Measurements from ENCODE around the gene FUOM. TPM values are rescaled to one million over a fixed set of nuclear protein-coding genes. Genes with fewer than 3 reads are reported as not detected.

Gene FUOM
- total and polyA plus RNA-seq, 2 of the 4 experiments (the other 2 are of a cell fraction) = 26.3 to 52.8 TPM

DNA sequence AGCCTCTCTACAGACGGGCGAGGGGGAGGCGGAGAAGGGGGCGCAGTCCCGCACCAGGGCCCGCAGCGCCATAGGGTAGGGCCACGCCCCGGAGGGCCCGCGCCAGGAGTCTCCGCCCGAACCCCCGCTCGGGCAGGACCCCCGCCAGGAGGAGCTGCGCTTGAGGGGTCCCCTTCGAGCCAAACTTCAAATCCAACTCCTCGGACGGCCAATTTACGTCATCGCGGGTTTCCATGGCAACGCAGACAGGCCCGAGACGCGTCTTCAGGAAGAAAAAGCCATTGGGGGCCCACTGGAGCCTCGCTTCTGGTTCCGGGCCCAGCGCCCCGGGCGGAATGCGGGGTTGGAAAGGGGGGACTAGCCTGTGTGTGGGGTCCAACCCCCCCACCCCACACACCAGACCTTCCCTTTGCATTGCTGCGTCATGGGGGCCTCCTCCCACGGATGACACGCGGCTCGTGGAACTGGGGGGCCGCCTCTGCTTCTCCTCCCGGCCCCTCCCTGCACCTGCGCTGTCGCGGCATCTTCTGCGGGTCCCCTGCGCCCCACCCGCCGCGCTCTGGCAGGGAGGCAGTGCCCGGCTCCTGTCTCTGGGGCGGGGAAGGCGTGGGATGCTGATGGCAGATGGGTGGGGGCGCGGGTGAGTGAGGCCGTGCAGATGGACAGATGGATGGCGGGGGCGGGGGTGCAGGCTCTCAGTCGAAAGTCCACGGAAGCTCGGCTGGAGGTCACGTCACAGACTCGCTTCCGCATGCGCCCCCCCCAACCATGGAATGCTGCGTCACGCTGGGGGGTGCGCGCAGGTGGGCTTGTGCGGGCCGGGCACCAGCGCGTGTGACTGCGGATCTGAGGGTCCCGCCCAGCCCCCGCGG lies 22.3 kb downstream of the FUOM start:
- dilution Hi-C loops (cut with HindIII; ENCODE audit: low sequenced_read_pairs, unreplicated experiment) (no loop called here), intact Hi-C loops (cut with micrococcal nuclease) (no loop called here), in situ Hi-C loops (cut with MboI; ENCODE audit: low sequenced_read_pairs) (no loop called here)
- Histone ChIP-seq H2AK5ac (ENCODE audit: low read depth, low read length) (no peak overlapping the region), H3K4ac (ENCODE audit: low read depth, low read length) (no peak overlapping the region), H3K79me1 (ENCODE audit: low read depth in 1 of 2, low read length in 2 of 2) (no peaks in the 10 kb centered on the region), H3K9me1 (ENCODE audit: insufficient read depth, low read length) (no peaks in the 10 kb centered on the region), H2AK9ac (replicated peaks; ENCODE audit: low read depth, low read length, poor library complexity) (peak overlapping the region; percentile 72), H3K9ac (ENCODE audit: low read depth, low read length) (no peak overlapping the region), H3K27me3 (ENCODE audit: control insufficient read depth, insufficient read depth, low read length) (peaks cover 50% of the 10 kb centered on the region), H4K91ac (ENCODE audit: insufficient read depth, low read depth, low read length) (no peak overlapping the region), H3K56ac (ENCODE audit: extremely low read depth, insufficient read depth, low read length) (no peak overlapping the region), H3K4me3 (ENCODE audit: insufficient read depth, low read depth, low read length) (peak overlapping the region; percentile 38), H4K5ac (ENCODE audit: low read depth, low read length) (no peak overlapping the region), H3K4me1 (ENCODE audit: control insufficient read depth, insufficient read depth, low read length) (peaks cover 3% of the 10 kb centered on the region; the same call in 1 of the 2 replicates), H2BK20ac (ENCODE audit: low read depth, low read length) (no peak overlapping the region), H2BK120ac (ENCODE audit: low read depth, low read length) (no peak overlapping the region), H3K27ac (ENCODE audit: insufficient read depth, low read length) (no peak overlapping the region), H3K18ac (ENCODE audit: low read depth, low read length) (no peak overlapping the region; the same call in 1 of the 2 replicates), H2AFZ (replicated peaks; ENCODE audit: low read length, poor library complexity) (peak overlapping the region; percentile 86), H3K23ac (ENCODE audit: low read depth, low read length) (no peak overlapping the region), H2BK5ac (ENCODE audit: low read depth, low read length, poor library complexity, severe bottlenecking) (no peak overlapping the region), H3K4me2 (ENCODE audit: low read depth, low read length) (peak overlapping the region; percentile 65), H3K14ac (replicated peaks; ENCODE audit: low read depth, low read length) (no peak overlapping the region), H3K9me3 (ENCODE audit: control insufficient read depth, insufficient read depth, low read length) (no peaks in the 10 kb centered on the region; the same call in 1 of the 2 replicates), H4K8ac (ENCODE audit: low read depth in 2 of 2, low read length in 2 of 2) (no peak overlapping the region), H4K20me1 (ENCODE audit: insufficient read depth, low read length) (no peaks in the 10 kb centered on the region), H2BK15ac (ENCODE audit: low read depth, low read length) (no peak overlapping the region), H3K36me3 (ENCODE audit: control insufficient read depth, insufficient read depth, low read length) (no peaks in the 10 kb centered on the region)
- DNase-seq (peak; percentile 61), ATAC-seq (ENCODE audit: low read depth) (peak; percentile 55)
- ChIA-PET POLR2A (ENCODE audit: unreplicated experiment) (no interaction called here), CTCF (no interaction called here)
- TF ChIP-seq RAD21 (IDR thresholded peaks at IDR 0.05; ENCODE audit: low read length) = no peak
- TF ChIP-seq RFX5 (IDR thresholded peaks at IDR 0.05; ENCODE audit: low read depth, low read length) = no peak
- no peak for TF ChIP-seq CEBPB (IDR thresholded peaks at IDR 0.05; ENCODE audit: low read depth, low read length)
- TF ChIP-seq SMC3 (IDR thresholded peaks at IDR 0.05; ENCODE audit: low read depth, low read length) = no peak
- TF ChIP-seq POLR2A (IDR thresholded peaks at IDR 0.05; ENCODE audit: low read depth, low read length) = no peak
- no peak for TF ChIP-seq NFE2L2 (IDR thresholded peaks at IDR 0.05; ENCODE audit: low read depth, low read length)
- TF ChIP-seq, protein P1, sequence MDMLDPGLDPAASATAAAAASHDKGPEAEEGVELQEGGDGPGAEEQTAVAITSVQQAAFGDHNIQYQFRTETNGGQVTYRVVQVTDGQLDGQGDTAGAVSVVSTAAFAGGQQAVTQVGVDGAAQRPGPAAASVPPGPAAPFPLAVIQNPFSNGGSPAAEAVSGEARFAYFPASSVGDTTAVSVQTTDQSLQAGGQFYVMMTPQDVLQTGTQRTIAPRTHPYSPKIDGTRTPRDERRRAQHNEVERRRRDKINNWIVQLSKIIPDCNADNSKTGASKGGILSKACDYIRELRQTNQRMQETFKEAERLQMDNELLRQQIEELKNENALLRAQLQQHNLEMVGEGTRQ (IDR thresholded peaks at IDR 0.05; ENCODE audit: low read depth, low read length) = no peak
- TF ChIP-seq RCOR1 (IDR thresholded peaks at IDR 0.05; ENCODE audit: insufficient replicate concordance, low read length) = no peak
- TF ChIP-seq, protein P2, sequence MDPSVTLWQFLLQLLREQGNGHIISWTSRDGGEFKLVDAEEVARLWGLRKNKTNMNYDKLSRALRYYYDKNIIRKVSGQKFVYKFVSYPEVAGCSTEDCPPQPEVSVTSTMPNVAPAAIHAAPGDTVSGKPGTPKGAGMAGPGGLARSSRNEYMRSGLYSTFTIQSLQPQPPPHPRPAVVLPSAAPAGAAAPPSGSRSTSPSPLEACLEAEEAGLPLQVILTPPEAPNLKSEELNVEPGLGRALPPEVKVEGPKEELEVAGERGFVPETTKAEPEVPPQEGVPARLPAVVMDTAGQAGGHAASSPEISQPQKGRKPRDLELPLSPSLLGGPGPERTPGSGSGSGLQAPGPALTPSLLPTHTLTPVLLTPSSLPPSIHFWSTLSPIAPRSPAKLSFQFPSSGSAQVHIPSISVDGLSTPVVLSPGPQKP (IDR thresholded peaks at IDR 0.05; ENCODE audit: borderline replicate concordance, low read depth, low read length) = no peak
- TF ChIP-seq MXI1 (IDR thresholded peaks at IDR 0.05; ENCODE audit: borderline replicate concordance, low read depth, low read length) = no peak
- TF ChIP-seq FOS (IDR thresholded peaks at IDR 0.05; ENCODE audit: low read depth, low read length) = no peak
- 5% methylated on average over 15 of the region's 75 CpGs; no CpG with 5 or more reads in 1 of the 2 experiments for WGBS, 2 experiments (ENCODE audit: extremely low coverage in 2 of 2, insufficient read length in 1 of 2)
- BruUV-seq (replicated peaks) = no TSS peak
